ENCODE data around the gene RNF32. TPM values are rescaled to one million over a fixed set of nuclear protein-coding genes. Genes with fewer than 3 reads are reported as not detected.
"Not testable (repeated sequence)": the region's sequence is repeated elsewhere in the genome, so short reads cannot be mapped to it uniquely, and the experiment has no call there.

RNF32 gene
- total and polyA plus RNA-seq, 10 donors: 0.28 to 2.8 (median 0.75) TPM; not detected in 1

GRCh38 chr7:156642306-156643045 lies 1.9 kb downstream of the RNF32 start:
- WGBS, 5 donors: 84 to 89% (median 87%) methylated on average over 13 of the region's 13 CpGs
- intact Hi-C loops (cut with DNase I; ENCODE audit: low total_unique reads): no loop called here
- TF ChIP-seq CTCF (IDR thresholded peaks at IDR 0.05 in 8 of 11, conservative IDR thresholded peaks at IDR 0.05 in 3 of 11) (no peak), POLR2A (IDR thresholded peaks at IDR 0.05) (no peak), POLR2AphosphoS5 (IDR thresholded peaks at IDR 0.05) (no peak)
- H3K4me1 ChIP-seq: peaks cover 4 to 21% (median 16%) of the 10 kb centered on the region in 6 donors
- peaks cover 0 to 16% (median 1%) of the 10 kb centered on the region in 8 donors for H3K9me3 ChIP-seq
- H3K27me3 ChIP-seq (replicated peaks in 1 of 7): peaks cover 0 to 37% (median 0%) of the 10 kb centered on the region in 7 donors
- H3K4me3 ChIP-seq: no peak overlapping the region
- no peaks in the 10 kb centered on the region for H3K36me3 ChIP-seq
- DNase-seq: no peak
- H3K27ac ChIP-seq: no peak overlapping the region

- H3K36me3 ChIP-seq; H3K27ac ChIP-seq; H3K4me3 ChIP-seq; H3K9me3 ChIP-seq; intact Hi-C loops (cut with DNase I; ENCODE audit: low total_unique reads); H3K4me1 ChIP-seq; DNase-seq: not testable (repeated sequence)
- 90 to 96% (median 95%) methylated on average over 5 of the region's 5 CpGs for WGBS, 5 donors
- peaks cover 0 to 47% (median 5%) of the 10 kb centered on the region in 7 donors for H3K27me3 ChIP-seq (replicated peaks in 1 of 7)
These were observed 6.8 kb downstream of the RNF32 start for GRCh38 chr7:156647330-156647729.

GRCh38 chr7:156650042-156650441 lies 9.5 kb downstream of the RNF32 start:
- no peaks in the 10 kb centered on the region for H3K9me3 ChIP-seq
- TF ChIP-seq POLR2A (IDR thresholded peaks at IDR 0.05) (no peak), POLR2AphosphoS5 (IDR thresholded peaks at IDR 0.05) (no peak), CTCF (IDR thresholded peaks at IDR 0.05 in 8 of 11, conservative IDR thresholded peaks at IDR 0.05 in 3 of 11) (no peak)
- H3K27me3 ChIP-seq (replicated peaks in 1 of 7): peaks cover 0 to 50% (median 5%) of the 10 kb centered on the region in 7 donors
- no peak overlapping the region for H3K27ac ChIP-seq
- WGBS, 5 donors: 55 to 86% (median 70%) methylated on average over 9 of the region's 9 CpGs
- no peaks in the 10 kb centered on the region for H3K36me3 ChIP-seq
- no peaks in the 10 kb centered on the region for H3K4me1 ChIP-seq
- no peak overlapping the region for H3K4me3 ChIP-seq
- intact Hi-C loops (cut with DNase I; ENCODE audit: low total_unique reads): no loop called here
- no peak for DNase-seq

DNA sequence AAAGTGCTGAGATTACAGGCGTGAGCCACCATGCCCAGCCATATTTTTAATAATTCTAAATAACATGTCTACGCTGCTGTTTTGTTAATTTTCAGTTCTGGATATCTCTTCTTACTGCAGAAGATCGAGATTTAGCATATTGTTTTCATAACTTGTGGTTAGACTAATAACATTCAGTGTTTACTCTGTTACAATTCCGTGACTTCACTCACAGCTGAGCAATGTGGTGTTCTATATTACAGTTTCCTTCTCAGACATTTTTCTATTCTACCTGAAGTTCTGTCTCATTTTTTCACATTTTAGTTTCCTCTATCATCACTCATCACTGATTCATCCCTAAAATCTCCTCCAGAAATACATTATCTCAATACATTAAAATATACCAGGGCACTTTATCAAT lies 10.9 kb downstream of the RNF32 start:
- no peak for DNase-seq
- intact Hi-C loops (cut with DNase I; ENCODE audit: low total_unique reads): no loop called here
- 87 to 92% (median 90%) methylated on average over 4 of the region's 4 CpGs for WGBS, 5 donors
- Histone ChIP-seq H3K36me3 (no peaks in the 10 kb centered on the region), H3K4me3 (no peak overlapping the region), H3K27ac (no peak overlapping the region), H3K9me3 (no peaks in the 10 kb centered on the region), H3K27me3 (replicated peaks in 1 of 7) (peaks cover 0 to 60% (median 5%) of the 10 kb centered on the region in 7 donors), H3K4me1 (no peaks in the 10 kb centered on the region)
- no peak for TF ChIP-seq POLR2A (IDR thresholded peaks at IDR 0.05)
- TF ChIP-seq CTCF (IDR thresholded peaks at IDR 0.05 in 8 of 11, conservative IDR thresholded peaks at IDR 0.05 in 3 of 11): no peak
- no peak for TF ChIP-seq POLR2AphosphoS5 (IDR thresholded peaks at IDR 0.05)
